GM21360 (cell line): ENCODE measurements around the gene ACKR2.
"Not testable (repeated sequence)": the region's sequence is repeated elsewhere in the genome, so short reads cannot be mapped to it uniquely, and the experiment has no call there.

Source experiments
- ATAC-seq: cut with Tn5 transposase; IDR thresholded peaks from one replicate; pipeline ENCODE4 v1.9.1; 2021; ENCODE audit warnings: mild to moderate bottlenecking, moderate library complexity; ENCODE audit not compliant: unreplicated experiment

Gene ACKR2

GRCh38 chr3:42801048-42801620 lies 8.1 kb upstream of the ACKR2 start:
- no peak for ATAC-seq

GRCh38 chr3:42801784-42802183 lies 7.5 kb upstream of the ACKR2 start:
- ATAC-seq, result no peak

- no peak for ATAC-seq
These were observed 6.3 kb upstream of the ACKR2 start for GRCh38 chr3:42802876-42803413.

- peak; percentile 13 for ATAC-seq
These were observed 5.7 kb upstream of the ACKR2 start for GRCh38 chr3:42803414-42804105.

- ATAC-seq, result peak; percentile 98
These were observed 5.0 kb upstream of the ACKR2 start, which contains the start of gene HIGD1A for GRCh38 chr3:42804106-42804830. Gene HIGD1A, minus strand, starts transcription at chr3:42804490. Its CDS starts 10,237 bp downstream, at chr3:42794253.

- ATAC-seq, result no peak
These were observed 4.5 kb upstream of the ACKR2 start for GRCh38 chr3:42804831-42805132.

GRCh38 chr3:42805141-42805821 lies 4.0 kb upstream of the ACKR2 start:
- ATAC-seq, result no peak

- ATAC-seq, result no peak
These were observed 1.3 kb upstream of the ACKR2 start for GRCh38 chr3:42807929-42808328.

- ATAC-seq, result not testable (repeated sequence)
These were observed 1.5 kb downstream of the ACKR2 start for GRCh38 chr3:42810706-42811105.

GRCh38 chr3:42811118-42811883 lies 2.1 kb downstream of the ACKR2 start:
- not testable (repeated sequence) for ATAC-seq

GRCh38 chr3:42814246-42814645 lies 5.0 kb downstream of the ACKR2 start:
- ATAC-seq, result no peak

- no peak for ATAC-seq
These were observed 5.8 kb downstream of the ACKR2 start for GRCh38 chr3:42814914-42815507.

GRCh38 chr3:42815826-42816225 lies 6.6 kb downstream of the ACKR2 start:
- ATAC-seq, result no peak

- no peak for ATAC-seq
These were observed 10.2 kb downstream of the ACKR2 start for GRCh38 chr3:42819351-42819965.

- ATAC-seq, result no peak
These were observed 11.5 kb downstream of the ACKR2 start for GRCh38 chr3:42820746-42821051.

GRCh38 chr3:42822828-42823227 lies 13.6 kb downstream of the ACKR2 start:
- no peak for ATAC-seq

- no peak for ATAC-seq
These were observed 14.1 kb downstream of the ACKR2 start for GRCh38 chr3:42823351-42823750.

GRCh38 chr3:42826141-42826540 lies 16.9 kb downstream of the ACKR2 start:
- ATAC-seq, result no peak

- no peak for ATAC-seq
These were observed 17.8 kb downstream of the ACKR2 start for GRCh38 chr3:42827023-42827422.

GRCh38 chr3:42827654-42828053 lies 18.4 kb downstream of the ACKR2 start:
- ATAC-seq, result no peak
